ENCODE measurements around the gene WDFY1. TPM values are rescaled to one million over a fixed set of nuclear protein-coding genes. Genes with fewer than 3 reads are reported as not detected.
"Not testable (repeated sequence)": the region's sequence is repeated elsewhere in the genome, so short reads cannot be mapped to it uniquely, and the experiment has no call there.

The WDFY1 gene
- total RNA-seq, 1 donor from 2014 or later = 13.4 TPM

GRCh38 chr2:223877721-223878410 lies 67.3 kb downstream of the WDFY1 start:
- no peak for ATAC-seq
- intact Hi-C loops (cut with DNase I) = no loop called here
- no peak for DNase-seq (ENCODE audit: missing footprints)

DNA sequence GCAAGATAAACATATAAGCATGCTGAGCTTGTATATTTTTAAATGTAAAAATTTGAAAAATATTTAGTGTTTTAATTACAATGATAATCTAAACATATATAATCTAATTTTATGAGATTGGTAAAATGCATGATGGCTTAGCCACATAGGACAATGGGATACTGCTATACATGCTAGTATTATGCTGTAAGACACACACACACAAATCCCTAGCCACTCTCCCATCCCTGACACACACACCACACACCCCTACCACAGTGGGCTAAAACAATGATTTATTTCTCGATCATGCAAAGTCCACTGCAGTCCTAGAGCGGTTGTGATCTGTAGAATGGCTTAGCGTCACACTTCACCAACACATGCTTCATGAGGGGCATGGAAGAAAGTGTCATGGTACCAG lies 71.5 kb downstream of the WDFY1 start:
- ATAC-seq = no peak
- intact Hi-C loops (cut with DNase I) = no loop called here
- DNase-seq (ENCODE audit: missing footprints) = no peak

- DNase-seq (ENCODE audit: missing footprints); ATAC-seq; intact Hi-C loops (cut with DNase I): not testable (repeated sequence)
These were observed 72.4 kb downstream of the WDFY1 start for GRCh38 chr2:223872772-223873171.

- ATAC-seq; intact Hi-C loops (cut with DNase I); DNase-seq (ENCODE audit: missing footprints): not testable (repeated sequence)
These were observed 73.5 kb downstream of the WDFY1 start for GRCh38 chr2:223871661-223872060.

DNA sequence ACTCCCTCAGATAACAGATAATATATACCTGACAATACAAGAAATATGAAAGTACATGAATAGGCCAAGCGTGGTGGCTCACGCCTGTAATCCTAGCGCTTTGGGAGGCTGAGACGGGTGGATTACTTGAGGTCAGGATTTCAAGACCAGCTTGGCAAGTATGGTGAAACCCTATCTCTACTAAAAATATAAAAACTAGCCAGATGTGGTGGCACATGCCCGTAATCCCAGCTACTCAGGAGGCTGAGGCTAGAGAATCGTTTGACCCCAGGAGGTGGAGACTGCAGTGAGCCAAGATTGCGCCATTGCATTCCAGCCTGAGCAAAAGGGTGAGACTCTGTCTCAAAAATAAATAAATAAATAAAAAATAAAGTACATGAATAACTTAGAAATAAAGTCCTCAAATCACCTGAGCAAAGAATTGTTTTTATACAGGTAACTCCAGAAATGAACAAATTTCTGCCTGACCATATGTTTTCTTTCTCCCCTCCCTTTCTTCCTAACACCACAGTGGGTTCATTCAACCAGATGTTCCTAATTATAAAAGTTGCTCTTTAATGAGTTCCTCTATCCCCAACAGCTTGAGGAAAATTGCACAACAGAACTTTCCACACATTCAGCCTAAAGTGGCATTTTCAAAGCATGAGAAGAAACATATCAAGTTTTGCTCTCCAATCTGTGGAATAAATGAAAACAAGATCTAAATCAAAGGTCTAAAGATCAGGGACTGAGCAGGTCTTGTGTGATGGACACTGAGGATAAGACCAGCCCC lies 74.1 kb downstream of the WDFY1 start:
- DNase-seq (ENCODE audit: missing footprints) = no peak
- ATAC-seq = no peak
- intact Hi-C loops (cut with DNase I) = no loop called here

DNA sequence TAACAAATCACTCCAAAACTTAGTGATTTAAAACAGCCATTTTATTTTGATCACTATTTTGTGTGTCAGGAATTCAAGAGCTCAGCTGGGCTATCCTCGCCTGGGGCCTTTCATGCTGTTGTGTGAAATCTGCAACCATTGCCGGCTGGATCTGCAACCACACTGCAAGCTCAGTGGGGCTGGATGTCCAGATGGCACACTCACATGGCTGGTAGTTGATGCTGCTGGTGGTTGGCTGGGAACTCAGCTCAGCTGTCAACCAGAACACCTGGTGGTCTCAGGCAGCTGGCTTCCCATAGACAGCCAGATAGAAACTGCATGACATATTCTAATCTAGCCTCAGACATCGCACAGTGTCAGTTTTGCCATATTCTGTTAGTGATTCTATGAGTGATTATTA lies 77.1 kb downstream of the WDFY1 start:
- intact Hi-C loops (cut with DNase I) = no loop called here
- no peak for DNase-seq (ENCODE audit: missing footprints)
- no peak for ATAC-seq

DNA sequence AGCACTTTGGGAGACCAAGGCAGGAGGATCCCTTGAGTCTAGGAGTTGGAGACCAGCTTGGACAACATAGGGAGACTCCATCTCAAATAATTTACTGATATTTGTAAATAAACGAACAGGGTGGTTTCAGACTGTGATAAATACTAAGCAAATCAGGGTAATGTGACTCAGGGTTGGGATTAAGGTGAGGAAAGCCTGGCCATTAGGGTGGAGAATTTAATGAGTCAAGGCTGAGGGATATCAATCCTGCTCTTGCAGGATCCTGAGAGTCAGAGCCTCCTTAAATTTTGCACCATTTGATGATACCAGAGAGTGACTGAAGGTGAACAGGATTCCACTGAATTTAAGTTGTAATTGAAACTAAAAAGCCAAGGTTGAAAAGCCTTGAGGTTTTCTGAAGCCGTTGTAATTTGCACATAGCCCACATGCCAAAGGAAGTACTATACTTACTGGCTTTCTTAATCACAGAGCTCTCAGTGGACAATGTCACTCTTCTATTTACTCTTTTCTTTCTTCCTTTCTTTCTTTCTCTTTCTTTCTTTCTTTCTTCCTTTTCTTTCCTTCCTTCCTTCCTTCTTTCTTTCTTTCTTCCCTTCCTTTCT lies 79.1 kb downstream of the WDFY1 start:
- DNase-seq (ENCODE audit: missing footprints) = no peak
- intact Hi-C loops (cut with DNase I) = no loop called here
- no peak for ATAC-seq

DNA sequence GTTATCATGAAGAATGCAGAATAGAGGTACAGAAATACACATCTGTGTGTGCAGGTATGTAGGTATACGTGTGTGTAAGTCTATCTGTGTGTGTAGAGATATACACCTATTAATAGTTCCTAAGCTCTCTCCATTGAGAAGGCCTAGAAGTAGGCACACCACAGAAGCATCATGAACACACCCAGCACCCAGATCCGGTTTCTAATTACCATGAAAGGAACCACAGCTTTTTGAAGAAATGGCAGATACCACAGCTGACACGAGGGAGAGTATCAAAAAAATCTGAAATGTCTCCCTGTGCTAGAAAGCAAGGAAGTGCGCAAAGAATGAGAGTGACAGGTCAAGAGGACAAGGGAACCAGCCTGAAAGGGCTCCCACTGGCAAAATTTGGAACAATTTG lies 80.0 kb downstream of the WDFY1 start:
- no peak for ATAC-seq
- intact Hi-C loops (cut with DNase I) = no loop called here

DNA sequence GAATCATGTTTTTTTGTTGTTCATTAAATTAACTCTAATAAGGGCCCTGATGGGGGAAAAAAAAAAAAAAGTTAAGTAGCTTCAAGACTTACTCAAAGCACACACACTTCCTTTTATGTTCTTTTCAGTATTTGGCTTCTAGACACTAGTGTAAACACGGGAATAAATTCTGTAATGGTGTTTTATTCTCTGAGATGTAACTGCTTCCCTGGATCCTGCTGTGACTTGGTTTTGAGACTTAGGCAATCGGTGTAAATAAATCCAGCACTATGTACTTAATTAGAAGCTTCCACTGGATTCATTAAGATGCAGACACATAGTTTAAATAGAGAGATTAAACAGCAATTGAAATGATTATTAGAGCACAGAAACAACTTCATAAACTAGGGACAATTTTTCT lies 81.6 kb downstream of the WDFY1 start:
- DNase-seq (ENCODE audit: missing footprints) (no peak), ATAC-seq (no peak)
- intact Hi-C loops (cut with DNase I) = no loop called here

More for the DNA sequence above, 80.0 kb downstream of the WDFY1 start:
- no peak for DNase-seq (ENCODE audit: missing footprints)

- intact Hi-C loops (cut with DNase I) = no loop called here
- no peak for ATAC-seq
- no peak for DNase-seq (ENCODE audit: missing footprints)
These were observed 84.1 kb downstream of the WDFY1 start for GRCh38 chr2:223860809-223861738.

DNA sequence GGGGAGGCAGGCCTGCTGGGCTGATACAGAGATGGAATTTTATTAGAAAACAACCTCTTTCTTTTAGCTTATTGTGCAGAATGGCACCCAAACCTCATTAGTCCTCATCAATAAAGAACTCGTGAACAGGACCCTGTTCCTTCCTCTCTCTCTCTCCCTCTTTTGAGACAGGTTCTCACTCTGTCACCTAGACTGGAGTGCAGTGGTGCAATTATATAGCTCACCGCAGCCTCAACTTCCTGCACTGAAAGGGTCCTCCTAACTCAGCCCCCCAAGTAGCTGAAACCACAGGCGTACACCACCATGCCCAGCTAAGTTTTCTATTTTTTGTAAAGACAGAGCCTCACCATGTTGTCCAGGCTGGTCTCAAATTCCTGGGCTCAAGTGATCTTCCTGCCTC lies 86.1 kb downstream of the WDFY1 start:
- DNase-seq (ENCODE audit: missing footprints) = no peak
- no peak for ATAC-seq
- intact Hi-C loops (cut with DNase I) = no loop called here

DNA sequence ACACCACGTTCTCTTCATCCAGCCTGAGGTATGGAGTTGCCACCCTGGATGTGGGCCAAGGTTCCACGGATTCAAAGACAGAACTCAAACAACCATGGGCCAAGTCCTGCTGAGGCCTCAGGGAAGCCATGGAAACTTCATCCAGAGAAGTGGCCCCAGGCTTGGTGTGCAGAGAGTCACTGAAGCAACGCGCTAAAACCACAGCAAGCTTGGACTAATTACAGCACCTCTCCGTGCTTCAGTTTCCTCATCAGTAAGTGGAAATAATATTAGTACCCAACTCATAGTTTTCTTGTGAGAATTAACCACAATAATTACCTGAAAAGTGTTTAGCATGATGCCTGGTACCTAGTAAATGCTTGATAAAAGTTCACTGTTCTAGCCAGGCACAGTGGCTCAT lies 88.6 kb downstream of the WDFY1 start:
- ATAC-seq (no peak), DNase-seq (ENCODE audit: missing footprints) (no peak)
- intact Hi-C loops (cut with DNase I) = no loop called here

GRCh38 chr2:223856021-223856420 lies 89.1 kb downstream of the WDFY1 start:
- intact Hi-C loops (cut with DNase I) = no loop called here
- no peak for DNase-seq (ENCODE audit: missing footprints)
- no peak for ATAC-seq

DNA sequence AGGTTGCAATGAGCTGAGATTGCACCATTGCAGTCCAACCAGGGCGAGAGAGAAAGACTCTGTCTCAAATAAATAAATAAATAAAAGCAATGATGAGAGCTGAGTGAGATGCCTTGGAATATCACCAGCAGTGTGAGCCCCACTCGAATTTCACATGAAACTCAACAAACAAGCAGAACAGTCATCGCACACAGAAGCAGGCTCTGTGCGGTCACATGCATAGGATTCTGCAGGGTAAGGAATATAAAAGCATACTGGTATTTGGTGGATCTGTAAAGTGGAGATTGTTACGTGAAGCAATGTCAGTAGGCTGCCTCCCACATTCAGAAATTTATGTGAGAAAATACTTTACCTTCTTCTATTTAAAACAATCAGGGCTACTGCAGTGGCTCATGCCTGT lies 89.7 kb downstream of the WDFY1 start:
- DNase-seq (ENCODE audit: missing footprints) (no peak), ATAC-seq (no peak)
- intact Hi-C loops (cut with DNase I) = no loop called here

DNA sequence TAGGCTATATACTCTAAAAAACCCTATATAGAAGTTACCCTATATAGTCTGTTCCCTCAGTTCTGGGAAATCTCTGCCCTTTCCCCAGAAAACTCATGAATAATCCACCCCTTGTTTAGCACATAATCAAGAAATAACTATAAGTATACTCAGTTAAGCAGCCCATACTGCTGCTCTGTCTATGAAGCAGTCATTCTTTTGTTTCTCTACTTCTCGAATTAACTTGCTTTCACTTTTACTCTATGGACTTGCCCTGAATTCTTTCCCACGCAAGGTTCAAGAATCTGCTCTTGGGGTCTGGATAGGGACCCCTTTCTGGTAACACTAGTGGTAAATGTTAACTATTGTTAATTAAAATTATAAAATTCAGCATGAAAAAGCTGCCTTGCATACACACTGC lies 90.4 kb downstream of the WDFY1 start:
- DNase-seq (ENCODE audit: missing footprints) (no peak), ATAC-seq (no peak)
- intact Hi-C loops (cut with DNase I) = no loop called here

- intact Hi-C loops (cut with DNase I) = no loop called here
- no peak for ATAC-seq
These were observed 91.7 kb downstream of the WDFY1 start for GRCh38 chr2:223853425-223853837.

DNA sequence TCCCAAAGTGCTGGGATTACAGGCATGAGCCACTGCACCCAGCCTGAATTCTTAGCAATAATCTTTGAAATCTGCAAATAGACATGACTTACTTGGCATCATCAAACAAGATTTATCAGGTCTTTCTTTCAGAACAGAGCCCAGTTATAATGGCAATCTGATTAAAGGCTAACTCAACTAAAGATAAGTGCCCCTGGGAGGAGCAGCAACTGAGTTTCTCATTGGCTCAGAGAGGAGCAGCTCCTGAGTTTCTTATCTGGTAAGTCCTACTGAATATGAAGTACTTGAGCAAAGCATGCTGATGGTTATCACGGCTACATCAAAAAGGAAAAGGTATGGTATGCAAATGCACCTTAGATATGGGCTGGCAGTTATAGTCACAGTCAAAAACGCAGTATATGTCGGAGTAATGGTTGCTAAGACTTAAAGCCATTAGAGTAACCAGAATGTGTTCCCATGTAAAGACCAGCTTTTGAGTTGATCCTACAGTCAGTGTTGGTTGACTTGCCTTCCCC lies 92.8 kb downstream of the WDFY1 start:
- no peak for ATAC-seq
- intact Hi-C loops (cut with DNase I) = no loop called here
- no peak for DNase-seq (ENCODE audit: missing footprints)

More at GRCh38 chr2:223853425-223853837, 91.7 kb downstream of the WDFY1 start:
- no peak for DNase-seq (ENCODE audit: missing footprints)

DNA sequence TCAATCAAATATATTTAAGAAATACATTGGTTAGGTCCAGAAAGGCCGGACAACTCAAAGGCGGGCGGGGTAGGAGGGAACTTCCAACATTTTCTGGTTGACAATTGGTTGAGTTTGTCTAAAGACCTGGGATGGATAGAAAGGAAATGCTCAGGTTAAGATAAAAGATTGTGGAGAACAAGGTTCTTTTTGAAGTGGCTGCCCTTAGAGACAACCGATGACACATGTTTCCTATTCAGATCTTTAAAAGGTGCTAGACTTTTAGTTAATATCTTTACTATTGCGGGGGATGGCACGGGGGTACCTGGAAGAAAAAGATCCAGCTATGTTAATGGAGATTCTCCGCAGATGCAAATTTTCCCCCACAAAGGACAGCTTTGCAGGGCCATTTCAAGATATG lies 97.7 kb downstream of the WDFY1 start:
- intact Hi-C loops (cut with DNase I) = no loop called here
- DNase-seq (ENCODE audit: missing footprints) (no peak), ATAC-seq (no peak)

DNA sequence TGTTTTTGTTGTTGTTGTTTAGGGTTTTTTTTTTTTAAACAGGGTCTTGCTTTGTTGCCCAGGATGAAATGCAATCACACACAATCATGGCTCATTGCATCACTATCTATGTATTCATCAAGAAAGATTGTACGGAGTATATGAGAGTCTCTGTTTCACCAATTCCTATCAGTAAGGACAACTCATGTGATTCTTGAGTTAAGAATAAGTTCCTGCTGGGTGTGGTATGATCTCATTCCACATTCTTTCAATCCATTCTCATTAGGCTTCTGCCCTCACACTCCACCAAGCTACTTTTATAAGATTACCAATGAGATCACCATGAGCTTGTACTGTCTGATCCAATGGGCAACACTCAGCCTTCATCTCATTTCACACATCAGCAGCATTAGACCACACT lies 98.6 kb downstream of the WDFY1 start:
- no peak for ATAC-seq
- intact Hi-C loops (cut with DNase I) = no loop called here

More for the DNA sequence above, 98.6 kb downstream of the WDFY1 start:
- DNase-seq (ENCODE audit: missing footprints) = no peak

All from Right ventricle myocardium inferior (tissue), 1 donor.